Measurements from ENCODE around the gene SLC35F6. TPM values are rescaled to one million over a fixed set of nuclear protein-coding genes. Genes with fewer than 3 reads are reported as not detected.

Gene SLC35F6
- polyA plus RNA-seq, 1 experiment, result 31.4 TPM

- Histone ChIP-seq H3K4me3 (ENCODE audit: low read depth, low read length) (no peak overlapping the region), H3K27ac (ENCODE audit: low read depth, low read length) (no peak overlapping the region), H3K27me3 (ENCODE audit: control insufficient read depth, insufficient read depth, low read length) (no peaks in the 10 kb centered on the region), H3K9me3 (ENCODE audit: control insufficient read depth, insufficient read depth, low read length) (peaks cover 4% of the 10 kb centered on the region; the same call in 1 of the 2 replicates)
- ChIA-PET CTCF (interaction anchor here (0.5 to 1.5 kb wide), 4 partner anchors 20 to 147 kb away, joined by 3 to 4 read pairs (median 4); partner anchors contain the start of gene KCNK3), POLR2A (interaction anchor here (0.7 kb wide), 1 partner anchor 10 kb away, joined by 3 read pairs; no protein-coding TSS in a partner anchor)
- DNase-seq (ENCODE audit: low read depth, low spot score), result no peak
- no peak for TF ChIP-seq CTCF (IDR thresholded peaks at IDR 0.05; ENCODE audit: low read depth, low read length)
These were observed 39.1 kb upstream of the SLC35F6 start for GRCh38 chr2:26724784-26725520.

GRCh38 chr2:26725521-26725820, 38.6 kb upstream of the SLC35F6 start:
- Histone ChIP-seq H3K4me3 (ENCODE audit: low read depth, low read length) (no peak overlapping the region), H3K27ac (ENCODE audit: low read depth, low read length) (no peak overlapping the region), H3K9me3 (ENCODE audit: control insufficient read depth, insufficient read depth, low read length) (peaks cover 4% of the 10 kb centered on the region; the same call in 1 of the 2 replicates), H3K27me3 (ENCODE audit: control insufficient read depth, insufficient read depth, low read length) (no peaks in the 10 kb centered on the region)
- no peak for TF ChIP-seq CTCF (IDR thresholded peaks at IDR 0.05; ENCODE audit: low read depth, low read length)
- ChIA-PET CTCF (interaction anchor here (0.5 to 1.5 kb wide), 4 partner anchors 19 to 148 kb away, joined by 3 to 4 read pairs (median 4); partner anchors contain the start of gene KCNK3), POLR2A (interaction anchor here (0.6 kb wide), 1 partner anchor 8 kb away, joined by 3 read pairs; no protein-coding TSS in a partner anchor)
- no peak for DNase-seq (ENCODE audit: low read depth, low spot score)

GRCh38 chr2:26726228-26726627, 37.9 kb upstream of the SLC35F6 start:
- no peak overlapping the region for H3K4me3 ChIP-seq (ENCODE audit: low read depth, low read length)
- ChIA-PET POLR2A (interaction anchor here (0.6 kb wide), 1 partner anchor 8 kb away, joined by 3 read pairs; no protein-coding TSS in a partner anchor), CTCF (interaction anchor here (1.1 to 1.5 kb wide), 3 partner anchors 19 to 148 kb away, joined by 3 to 4 read pairs (median 3); no protein-coding TSS in a partner anchor)
- peaks cover 2% of the 10 kb centered on the region for H3K27me3 ChIP-seq (ENCODE audit: control insufficient read depth, insufficient read depth, low read length)
- DNase-seq (ENCODE audit: low read depth, low spot score), result no peak
- no peak for TF ChIP-seq CTCF (IDR thresholded peaks at IDR 0.05; ENCODE audit: low read depth, low read length)
- no peak overlapping the region for H3K27ac ChIP-seq (ENCODE audit: low read depth, low read length)
- peaks cover 4% of the 10 kb centered on the region; the same call in 1 of the 2 replicates for H3K9me3 ChIP-seq (ENCODE audit: control insufficient read depth, insufficient read depth, low read length)

GRCh38 chr2:26727641-26728561, 36.2 kb upstream of the SLC35F6 start:
- H3K4me3 ChIP-seq (ENCODE audit: low read depth, low read length), result no peak overlapping the region
- POLR2A ChIA-PET, result no interaction called here
- DNase-seq (ENCODE audit: low read depth, low spot score), result no peak
- peaks cover 13% of the 10 kb centered on the region for H3K27me3 ChIP-seq (ENCODE audit: control insufficient read depth, insufficient read depth, low read length)
- TF ChIP-seq CTCF (IDR thresholded peaks at IDR 0.05; ENCODE audit: low read depth, low read length), result no peak
- CTCF ChIA-PET, result no interaction called here
- H3K9me3 ChIP-seq (ENCODE audit: control insufficient read depth, insufficient read depth, low read length), result peaks cover 4% of the 10 kb centered on the region; the same call in 1 of the 2 replicates
- H3K27ac ChIP-seq (ENCODE audit: low read depth, low read length), result no peak overlapping the region

All from AG04450 (cell line).